HG02938 (cell line): Measurements from ENCODE around the gene TM9SF1.
A peak's percentile ranks its signal among the peaks of the same experiment; 100 is the strongest.

Source experiments
- ATAC-seq: cut with Tn5 transposase; IDR thresholded peaks from one replicate; pipeline ENCODE4 v1.9.1; 2021; ENCODE audit warnings: mild to moderate bottlenecking, moderate library complexity; ENCODE audit not compliant: unreplicated experiment

The TM9SF1 gene

GRCh38 chr14:24179961-24180796 is 15.1 kb downstream of the TM9SF1 start:
- ATAC-seq: no peak

DNA sequence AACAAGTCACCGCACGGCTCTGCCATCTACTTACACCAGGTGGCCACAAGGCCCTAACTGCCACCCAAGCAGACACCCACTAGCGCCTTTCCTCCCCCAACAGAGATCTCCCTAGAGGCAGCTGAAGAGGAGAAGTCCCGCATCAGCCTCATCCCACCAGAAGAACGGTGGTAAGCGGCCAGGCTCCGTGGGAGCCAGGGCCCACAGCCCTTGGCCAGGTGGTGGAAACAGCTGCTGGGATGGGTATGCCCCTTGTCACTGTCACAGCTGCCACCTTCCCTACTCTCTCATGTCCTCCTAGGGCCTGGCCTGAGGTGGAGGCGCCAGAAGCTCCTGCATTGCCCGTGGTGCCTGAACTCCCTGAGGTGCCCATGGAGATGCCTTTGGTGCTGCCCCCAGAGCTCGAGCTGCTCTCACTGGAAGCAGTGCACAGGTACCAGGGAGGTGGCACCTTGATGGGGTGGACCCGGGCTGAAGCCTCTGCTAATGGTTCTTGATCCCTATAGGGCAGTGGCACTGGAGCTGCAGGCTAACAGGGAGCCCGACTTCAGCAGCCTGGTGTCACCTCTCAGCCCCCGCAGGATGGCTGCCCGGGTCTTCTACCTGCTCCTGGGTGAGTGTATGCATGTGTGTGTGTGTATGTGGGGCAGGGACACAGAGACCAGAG is 15.8 kb downstream of the TM9SF1 start:
- ATAC-seq: no peak

DNA sequence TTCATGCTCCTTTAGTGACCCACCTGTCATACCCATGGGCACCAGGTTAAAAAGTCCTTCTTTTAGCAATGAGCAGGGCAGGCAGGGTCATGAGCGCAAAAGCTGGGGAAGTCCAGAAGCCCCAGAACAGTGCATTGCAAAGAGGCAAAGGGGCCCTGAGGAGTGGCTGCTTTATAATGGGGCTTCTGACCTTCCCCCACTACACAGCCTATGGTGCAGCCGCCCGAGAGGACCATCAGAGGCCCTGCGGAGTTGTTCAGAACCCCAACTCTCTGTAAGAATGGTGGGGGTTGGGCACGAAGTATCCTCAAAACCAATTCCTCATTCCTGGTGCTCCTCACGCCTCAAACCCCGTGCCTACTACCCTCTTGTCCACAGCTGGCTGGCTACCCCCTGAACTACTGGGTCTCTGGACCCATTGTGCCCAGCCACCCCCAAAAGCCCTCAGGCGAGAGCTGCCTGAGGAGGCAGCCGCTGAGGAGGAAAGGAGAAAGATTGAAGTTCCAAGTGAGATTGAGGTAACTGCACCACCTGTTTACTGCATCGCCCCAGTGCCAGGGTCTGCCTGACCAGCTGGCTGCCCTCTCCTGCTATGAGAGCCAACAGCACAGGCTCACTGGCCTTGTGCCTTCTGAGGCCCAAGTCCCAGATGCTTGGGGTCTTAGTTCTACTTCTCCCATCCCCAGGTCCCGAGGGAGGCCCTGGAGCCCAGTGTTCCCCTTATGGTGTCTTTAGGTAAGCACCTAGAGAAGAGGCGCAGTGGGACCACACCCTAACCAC is 16.7 kb downstream of the TM9SF1 start:
- ATAC-seq: no peak

DNA sequence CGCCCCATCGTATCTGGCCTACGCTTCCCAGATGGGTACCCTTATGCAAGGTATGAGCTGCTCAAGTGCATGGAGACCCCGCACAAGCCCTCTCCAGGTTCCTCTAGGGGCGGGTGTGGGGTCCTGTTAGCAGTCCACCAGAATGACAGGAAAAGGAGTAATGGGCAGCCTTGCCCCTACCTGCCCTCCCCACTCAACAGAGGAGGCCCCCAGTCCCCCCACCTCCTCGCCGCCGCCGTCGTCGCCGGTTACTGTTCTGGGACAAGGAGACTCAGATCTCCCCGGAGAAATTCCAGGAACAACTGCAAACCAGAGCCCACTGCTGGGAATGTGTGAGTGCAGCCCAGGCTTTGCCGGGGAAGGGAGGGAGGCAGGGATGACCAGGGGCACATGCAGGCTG is 17.4 kb downstream of the TM9SF1 start:
- ATAC-seq: no peak

- no peak for ATAC-seq
Observed at GRCh38 chr14:24177041-24177825, 18.0 kb downstream of the TM9SF1 start.

DNA sequence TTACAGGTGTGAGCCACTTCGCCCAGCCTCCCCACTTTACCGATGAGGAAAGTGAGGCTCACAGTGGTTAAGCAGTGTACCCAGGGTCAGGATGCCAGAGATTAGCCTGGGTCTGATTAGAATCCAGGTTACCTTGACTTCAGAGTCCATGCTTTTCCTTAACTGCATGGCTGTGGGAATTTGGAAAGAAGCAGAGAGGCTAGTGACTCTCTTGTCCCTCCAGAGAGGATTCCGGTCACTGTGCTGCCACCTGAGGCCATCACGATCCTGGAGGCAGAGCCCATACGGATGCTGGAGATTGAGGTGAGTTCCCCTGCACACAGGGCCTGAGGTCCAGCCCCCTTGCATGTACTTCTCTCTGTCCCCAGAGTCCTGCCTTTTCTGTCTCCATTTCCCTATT is 18.6 kb downstream of the TM9SF1 start:
- no peak for ATAC-seq

GRCh38 chr14:24172871-24173281 is 22.4 kb downstream of the TM9SF1 start:
- ATAC-seq: no peak

- no peak for ATAC-seq
Observed at GRCh38 chr14:24172261-24172860, 22.9 kb downstream of the TM9SF1 start.

GRCh38 chr14:24171422-24172260 is 23.6 kb downstream of the TM9SF1 start, which contains the start of gene REC8:
Gene REC8, plus strand, starts transcription at chr14:24172080. Its CDS starts 473 bp downstream, at chr14:24172553.
- peak; percentile 74 for ATAC-seq

DNA sequence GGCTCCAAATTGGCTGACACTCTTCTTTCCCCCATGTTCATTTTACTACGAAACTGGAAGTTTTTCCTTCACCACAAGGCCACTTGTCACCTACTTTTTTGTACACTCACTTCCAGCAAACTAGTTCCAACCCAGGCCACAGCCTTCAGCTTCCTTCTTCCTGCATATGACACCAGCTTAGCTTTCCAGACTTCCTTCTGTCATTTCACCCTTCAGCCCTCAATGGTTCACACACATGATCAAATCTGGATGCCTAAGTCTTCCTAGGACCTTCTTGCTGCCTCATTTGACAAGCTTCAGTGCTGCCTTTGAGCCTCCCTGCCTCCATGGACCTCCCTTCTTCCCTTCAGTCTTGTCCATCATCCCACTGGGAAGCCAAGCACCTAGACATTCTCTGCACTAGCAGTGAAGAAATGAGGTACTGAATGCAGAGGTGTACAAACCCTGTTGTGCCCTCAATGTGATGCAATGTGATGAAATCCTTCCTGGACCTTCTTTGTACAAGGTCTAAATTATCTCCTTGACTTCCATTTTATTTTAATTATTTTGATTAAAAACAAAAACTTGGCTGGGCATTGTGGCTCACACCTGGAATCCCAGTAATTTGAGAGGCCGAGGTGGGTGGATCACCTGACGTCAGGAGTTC is 27.6 kb downstream of the TM9SF1 start:
- no peak for ATAC-seq

DNA sequence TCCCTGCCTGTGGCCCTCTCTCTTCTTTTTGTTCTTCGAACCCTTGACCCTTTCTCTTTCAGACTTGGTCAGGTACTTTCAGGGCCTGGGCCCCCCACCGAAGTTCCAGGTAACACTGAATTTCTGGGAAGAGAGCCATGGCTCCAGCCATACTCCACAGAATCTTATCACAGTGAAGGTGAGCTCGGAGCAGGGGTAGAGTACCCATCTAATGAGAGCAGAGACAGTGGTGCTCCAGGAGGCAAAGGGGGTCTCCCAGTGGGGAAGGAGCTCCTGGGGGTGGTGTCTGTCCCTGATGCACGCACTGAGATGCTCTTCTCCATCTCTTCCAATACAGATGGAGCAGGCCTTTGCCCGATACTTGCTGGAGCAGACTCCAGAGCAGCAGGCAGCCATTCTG is 29.5 kb downstream of the TM9SF1 start:
- ATAC-seq: no peak

DNA sequence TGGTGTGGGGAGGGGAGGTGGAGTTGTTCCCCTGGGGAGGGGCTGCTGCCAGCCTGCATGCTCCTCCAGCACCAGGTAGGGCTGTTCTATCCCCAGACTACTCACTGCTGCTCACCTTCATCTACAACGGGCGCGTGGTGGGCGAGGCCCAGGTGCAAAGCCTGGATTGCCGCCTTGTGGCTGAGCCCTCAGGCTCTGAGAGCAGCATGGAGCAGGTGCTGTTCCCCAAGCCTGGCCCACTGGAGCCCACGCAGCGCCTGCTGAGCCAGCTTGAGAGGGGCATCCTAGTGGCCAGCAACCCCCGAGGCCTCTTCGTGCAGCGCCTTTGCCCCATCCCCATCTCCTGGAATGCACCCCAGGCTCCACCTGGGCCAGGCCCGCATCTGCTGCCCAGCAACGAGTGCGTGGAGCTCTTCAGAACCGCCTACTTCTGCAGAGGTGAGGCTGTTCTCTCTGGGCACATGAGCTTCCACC is 30.7 kb downstream of the TM9SF1 start:
- ATAC-seq: no peak

DNA sequence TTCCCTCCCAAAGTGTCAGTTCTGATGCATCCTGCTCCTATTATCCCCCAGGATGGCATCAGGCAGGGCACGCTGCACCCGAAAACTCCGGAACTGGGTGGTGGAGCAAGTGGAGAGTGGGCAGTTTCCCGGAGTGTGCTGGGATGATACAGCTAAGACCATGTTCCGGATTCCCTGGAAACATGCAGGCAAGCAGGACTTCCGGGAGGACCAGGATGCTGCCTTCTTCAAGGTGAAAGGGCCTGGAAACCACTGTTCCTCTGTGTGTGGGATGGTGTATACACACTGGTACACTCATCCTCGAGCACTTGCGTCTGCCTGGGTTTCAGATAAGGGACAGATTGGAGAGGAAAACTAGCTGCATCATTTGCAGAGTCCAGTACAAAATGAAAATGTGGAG is 33.1 kb downstream of the TM9SF1 start:
- ATAC-seq: no peak

DNA sequence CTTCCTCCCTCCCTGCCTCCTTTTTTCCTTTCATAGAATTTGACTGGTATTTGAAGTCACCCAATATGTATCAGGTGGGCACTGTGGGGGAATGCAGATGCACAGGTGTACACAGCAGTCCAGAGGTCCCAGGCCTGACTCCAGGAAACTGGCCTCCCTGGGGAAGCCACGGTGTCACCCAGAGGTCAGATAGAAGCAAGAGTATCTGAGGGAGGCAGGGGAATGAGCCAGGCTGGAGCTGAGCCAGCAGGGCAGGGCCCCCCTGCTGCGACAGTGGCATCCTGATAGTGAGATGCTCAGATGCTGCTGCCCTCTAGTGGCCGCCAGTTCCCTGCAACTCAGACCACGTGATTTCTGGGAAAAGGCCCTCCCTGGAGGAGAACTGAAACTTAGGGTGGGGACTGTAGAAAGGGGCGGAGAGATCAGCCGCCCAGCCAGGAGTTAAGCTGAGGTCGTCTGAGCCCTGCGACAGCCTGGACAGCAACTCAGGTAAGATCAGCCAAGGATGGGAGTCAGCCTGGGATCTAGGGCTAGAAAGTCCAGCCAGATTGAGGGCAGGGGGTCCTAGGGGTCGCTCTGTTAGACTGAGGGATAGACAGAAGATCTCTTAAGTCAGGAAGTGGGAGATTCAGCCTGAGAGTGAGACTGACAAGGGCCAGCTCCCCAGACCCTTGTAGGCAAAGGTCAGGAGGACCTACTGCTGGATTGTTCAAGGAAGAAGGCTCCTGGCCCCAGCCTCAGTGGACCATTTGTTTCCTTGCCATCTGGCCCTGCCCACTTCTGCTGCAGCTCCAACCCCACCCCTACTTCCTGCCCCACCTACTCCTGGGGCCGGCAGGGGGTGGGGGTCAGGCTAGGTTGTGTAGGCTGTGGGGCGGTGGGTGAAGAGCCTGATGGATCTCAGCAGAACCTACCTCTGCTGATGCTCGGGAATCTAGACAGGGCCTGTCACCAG is 34.1 kb downstream of the TM9SF1 start, which contains the start of gene IRF9:
TSS of gene IRF9 (plus strand) at position 416 of the 955 bp plus-strand sequence. CDS start 880 bp downstream, outside the sequence.
- ATAC-seq: peak; percentile 85

- ATAC-seq: no peak
Observed at GRCh38 chr14:24160499-24160849, 34.8 kb downstream of the TM9SF1 start.

GRCh38 chr14:24159777-24160498 is 35.3 kb downstream of the TM9SF1 start:
- no peak for ATAC-seq

DNA sequence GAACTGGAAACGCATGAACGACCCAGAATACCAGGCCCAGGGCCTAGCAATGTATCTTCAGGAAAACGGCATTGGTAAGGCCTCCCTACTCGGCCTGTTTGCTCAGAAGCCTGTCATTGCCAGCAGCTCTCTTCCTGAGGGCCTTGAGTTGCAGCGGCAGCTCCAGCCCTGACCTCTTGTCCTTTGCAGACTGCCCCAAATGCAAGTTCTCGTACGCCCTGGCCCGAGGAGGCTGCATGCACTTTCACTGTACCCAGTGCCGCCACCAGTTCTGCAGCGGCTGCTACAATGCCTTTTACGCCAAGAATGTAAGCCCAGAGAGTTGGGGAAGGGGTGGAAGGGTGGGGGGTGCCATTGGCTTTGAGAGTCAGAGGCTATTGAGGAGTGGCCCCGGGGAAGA is 37.9 kb downstream of the TM9SF1 start:
- no peak for ATAC-seq
